ENCODE data around the gene VAV3.

DNA sequence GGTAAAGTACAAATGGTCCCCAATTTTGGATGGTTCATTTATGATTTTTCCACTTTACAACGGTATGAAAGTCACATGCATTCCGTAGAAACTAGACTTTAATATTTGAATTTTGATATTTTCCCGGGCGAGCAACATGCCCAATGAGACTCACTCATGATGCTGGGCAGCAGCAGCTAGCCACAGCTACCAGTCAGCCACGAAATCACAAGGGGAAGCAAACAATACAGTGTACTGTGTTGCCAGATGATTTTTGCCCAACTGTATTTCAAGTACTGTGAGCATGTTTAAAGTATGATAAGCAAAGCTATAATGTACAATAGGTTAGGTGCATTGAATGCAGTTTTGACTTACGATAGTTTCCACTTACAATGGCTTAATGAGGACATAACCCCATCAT is 266.8 kb downstream of the VAV3 start:
- no peak for TF ChIP-seq POLR2A (IDR thresholded peaks at IDR 0.05)
- TF ChIP-seq CTCF (IDR thresholded peaks at IDR 0.05 in 4 of 5, conservative IDR thresholded peaks at IDR 0.05 in 1 of 5) = no peak

Data from gastrocnemius medialis (tissue), 4 donors.